SIG-M5 treated with dmso at 0.1 percent for 504 hours (cell line): Measurements from ENCODE around the gene ATP11A.
"Not testable (repeated sequence)": the region's sequence is repeated elsewhere in the genome, so short reads cannot be mapped to it uniquely, and the experiment has no call there.

Experiments
- DNase-seq: peaks from one replicate; lab custom pipeline; 2025; ENCODE audit not compliant: unreplicated experiment; lab: John Stamatoyannopoulos, UW

Gene ATP11A

GRCh38 chr13:112709316-112709715, 19.5 kb downstream of the ATP11A start:
- DNase-seq: not testable (repeated sequence)

GRCh38 chr13:112709825-112710783, 20.3 kb downstream of the ATP11A start:
- no peak for DNase-seq

- DNase-seq: no peak
Observed at GRCh38 chr13:112710855-112711527, 21.2 kb downstream of the ATP11A start.

- peak; percentile 20 for DNase-seq
Observed at GRCh38 chr13:112711528-112712265, 21.9 kb downstream of the ATP11A start.

- DNase-seq: no peak
Observed at GRCh38 chr13:112712451-112713207, 22.8 kb downstream of the ATP11A start.

GRCh38 chr13:112713517-112714253, 23.8 kb downstream of the ATP11A start:
- DNase-seq: no peak

GRCh38 chr13:112714376-112715174, 24.7 kb downstream of the ATP11A start:
- DNase-seq: peak; percentile 15

GRCh38 chr13:112715210-112715609, 25.4 kb downstream of the ATP11A start:
- no peak for DNase-seq

GRCh38 chr13:112715715-112716460, 26.1 kb downstream of the ATP11A start:
- DNase-seq: no peak

GRCh38 chr13:112716461-112716820, 26.6 kb downstream of the ATP11A start:
- no peak for DNase-seq

- DNase-seq: no peak
Observed at GRCh38 chr13:112716841-112717520, 27.1 kb downstream of the ATP11A start.

- no peak for DNase-seq
Observed at GRCh38 chr13:112718318-112718717, 28.5 kb downstream of the ATP11A start.

GRCh38 chr13:112719016-112719415, 29.2 kb downstream of the ATP11A start:
- DNase-seq: no peak

- no peak for DNase-seq
Observed at GRCh38 chr13:112719556-112719955, 29.7 kb downstream of the ATP11A start.

- no peak for DNase-seq
Observed at GRCh38 chr13:112720251-112720650, 30.4 kb downstream of the ATP11A start.

- DNase-seq: no peak
Observed at GRCh38 chr13:112720814-112721197, 31.0 kb downstream of the ATP11A start.

GRCh38 chr13:112721198-112722104, 31.6 kb downstream of the ATP11A start:
- DNase-seq: no peak
